K562 (cell line): ENCODE results near the gene PHF21A. TPM values are rescaled to one million over a fixed set of nuclear protein-coding genes. Genes with fewer than 3 reads are reported as not detected.

ENCODE experiments used
- ATF7 ChIP-seq: fragments of 450-650 bp; IDR thresholded peaks from 2 replicates; pipeline ENCODE4 v1.7.1; 2014; ENCODE audit warnings: mild to moderate bottlenecking, moderate library complexity
- BRCA1 ChIP-seq, 2 experiments: fragments of 450-650 bp in 1 of 2; sonication (generic) in 1 of 2; formaldehyde crosslinking in 1 of 2; IDR thresholded peaks; 2 replicates each; pipeline versions ENCODE4 v1.5.0 to v1.6.1; 2017 to 2020; ENCODE audit warnings: mild to moderate bottlenecking in 1 of 2, missing genetic modification reagents in 1 of 2
- EGR1 ChIP-seq: fragments of 450-650 bp; conservative IDR thresholded peaks from 2 replicates; pipeline ENCODE4 v1.6.1; 2017; ENCODE audit warnings: mild to moderate bottlenecking
- ETV5 ChIP-seq: sonication (generic); formaldehyde crosslinking; IDR thresholded peaks from 2 replicates; pipeline ENCODE4 v1.4.0; 2020; ENCODE audit warnings: low read depth, mild to moderate bottlenecking, missing genetic modification reagents
- L3MBTL2 ChIP-seq: fragments of 450-650 bp; IDR thresholded peaks from 2 replicates; pipeline ENCODE4 v1.6.1; 2016; ENCODE audit warnings: mild to moderate bottlenecking, moderate library complexity
- MAFG ChIP-seq: fragments of 450-650 bp; conservative IDR thresholded peaks from 2 replicates; pipeline ENCODE4 v1.6.1; 2016; ENCODE audit warnings: missing genetic modification characterization, missing compliant biosample characterization
- PHF8 ChIP-seq: fragments of 200-600 bp; sonication (generic); IDR thresholded peaks from 2 replicates; pipeline ENCODE4 v1.6.1; 2012; ENCODE audit warnings: mixed run types, mild to moderate bottlenecking, inconsistent platforms, low read length, moderate library complexity, borderline replicate concordance
- RBM15 ChIP-seq: fragments of 200-400 bp; formaldehyde crosslinking; IDR thresholded peaks from 2 replicates; pipeline ENCODE4 v1.6.1; 2018; ENCODE audit warnings: mild to moderate bottlenecking, low read length, moderate library complexity; ENCODE audit not compliant: insufficient read depth
- SAFB ChIP-seq: fragments of 200-400 bp; formaldehyde crosslinking; IDR thresholded peaks from 2 replicates; pipeline ENCODE4 v1.6.1; 2017; ENCODE audit warnings: low read depth, low read length, borderline replicate concordance
- TCF7 ChIP-seq: sonication (generic); IDR thresholded peaks from 2 replicates; pipeline ENCODE4 v1.6.1; 2016; ENCODE audit warnings: antibody characterized with exemption, borderline replicate concordance
- TEAD1 ChIP-seq, 2 experiments: fragments of 450-650 bp in 1 of 2; sonication (generic) in 1 of 2; formaldehyde crosslinking; IDR thresholded peaks; 2 replicates each; pipeline versions ENCODE4 v1.4.0 to v1.8.0; 2020 to 2022; ENCODE audit warnings: mild to moderate bottlenecking in 2 of 2, missing genetic modification reagents in 1 of 2
- TRIM28 ChIP-seq: fragments of 450-650 bp; IDR thresholded peaks from 2 replicates; pipeline ENCODE4 v1.6.1; 2017
- ZFP30 ChIP-seq: fragments of 250-450 bp; sonication (Bioruptor Pico); IDR thresholded peaks from 2 replicates; pipeline ENCODE4 v1.8.0; 2022; ENCODE audit warnings: moderate library complexity, mild to moderate bottlenecking, inconsistent platforms, borderline replicate concordance
- polyA plus RNA-seq, 8 experiments: library from polyadenylated mRNA; depleted of rRNA in 4 of 8; stranded (reverse) in 5 of 8; unstranded in 3 of 8; fragments of >200 nt; fragmentation: Nextera tagmentation in 2 of 8; fragmentation: Illumina TruSeq in 1 of 8; extraction: Ambion mirVana in 2 of 8; extraction: Trizol in 1 of 8; gene quantifications; 2 replicates each; pipeline versions ENCODE4 v1.2.1 to v1.2.3, GENCODE V29; 2011 to 2014; ENCODE audit warnings: inconsistent platforms in 1 of 8, missing spikeins in 1 of 8
- total RNA-seq, 7 experiments: library from RNA; depleted of rRNA in 6 of 7; stranded (reverse); fragments of >200 nt in 6 of 7; fragmentation: Illumina TruSeq in 2 of 7; extraction: Trizol in 2 of 7; gene quantifications; 2 replicates each; pipeline versions ENCODE4 v1.2.1 to v1.2.3, GENCODE V29; 2011 to 2021; ENCODE audit warnings: low replicate concordance in 1 of 7
- TF ChIP-seq, protein P1 (sequence below): fragments of 450-650 bp; IDR thresholded peaks from 2 replicates; pipeline ENCODE4 v1.6.1; 2016; ENCODE audit warnings: borderline replicate concordance
- TF ChIP-seq, protein P2 (sequence below), 3 experiments: fragments of 200-800 bp in 1 of 3; fragments of 250-450 bp in 1 of 3; fragments of 450-650 bp in 1 of 3; sonication (Bioruptor Pico) in 1 of 3; sonication (Bioruptor generic) in 1 of 3; formaldehyde crosslinking in 1 of 3; IDR thresholded peaks; 2 replicates each; pipeline versions ENCODE4 v1.6.1 to v1.8.0; 2016 to 2022; ENCODE audit warnings: mild to moderate bottlenecking in 2 of 3, missing genetic modification characterization in 2 of 3, missing compliant biosample characterization in 1 of 3, moderate library complexity in 1 of 3
- TF ChIP-seq, protein P3 (sequence below): sonication (generic); formaldehyde crosslinking; IDR thresholded peaks from 2 replicates; pipeline ENCODE4 v1.8.1; 2023; ENCODE audit warnings: mild to moderate bottlenecking, missing genetic modification reagents
- TF ChIP-seq, protein P4 (sequence below), 2 experiments: fragments of 450-650 bp; IDR thresholded peaks; 2 replicates each; pipeline ENCODE4 v1.6.1; 2016

PHF21A gene
- total and polyA plus RNA-seq, 9 of the 15 experiments (the other 6 are each of a cell fraction or from before 2014, with no cell fraction given): 1.5 to 32.4 (median 10.7) TPM

DNA sequence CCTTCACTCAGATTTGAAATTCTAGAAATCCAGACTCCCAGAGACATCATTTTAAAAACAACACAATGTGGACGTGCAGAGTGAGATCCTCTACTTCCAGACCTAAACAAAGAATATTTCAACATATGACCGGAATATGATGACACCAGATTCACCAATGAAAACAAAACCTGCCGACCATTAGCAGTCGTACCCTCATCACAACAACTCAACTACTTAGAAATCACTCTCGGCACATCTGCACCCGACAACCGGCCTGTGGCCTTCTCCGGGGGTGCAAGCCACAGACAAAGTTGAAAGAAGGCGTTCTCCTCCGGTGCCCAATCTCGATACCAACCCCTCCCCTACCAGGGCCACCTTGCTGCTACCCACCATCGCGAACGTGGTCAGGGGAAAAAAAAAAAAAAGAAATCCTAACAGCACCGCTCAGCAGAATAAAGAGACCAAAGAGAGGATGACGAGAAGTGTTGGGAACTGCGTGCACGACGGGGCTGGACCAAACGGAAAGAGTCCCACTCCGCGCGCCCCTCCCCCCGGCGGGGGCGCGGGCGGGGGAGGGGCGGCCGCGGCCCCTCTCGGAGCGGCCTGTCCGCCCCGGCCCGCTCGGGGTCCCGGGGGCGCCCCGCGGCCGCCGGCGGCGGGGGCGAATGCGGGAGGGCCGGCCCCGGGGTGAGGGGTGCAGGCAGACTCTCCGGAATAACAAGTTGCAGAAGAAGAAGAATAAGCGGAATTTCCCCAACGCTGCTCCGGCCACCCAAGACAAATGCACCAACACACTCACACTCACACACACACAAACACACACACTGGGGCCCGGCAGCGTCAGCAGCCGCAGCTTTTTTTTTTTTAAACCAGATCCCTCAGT is 1.7 kb downstream of the PHF21A start (continued):
- TF ChIP-seq ATF7: 0 out of 2 replicates have a peak, but pooled peaks have one; percentile 26
- TF ChIP-seq ETV5 (CRISPR knock-in tag): no peak
- no peak for TF ChIP-seq TEAD1 (CRISPR knock-in tag; IDR thresholded peaks at IDR 0.05)
- TF ChIP-seq L3MBTL2: no peak
- TF ChIP-seq SAFB: no peak
- TF ChIP-seq, protein P1, sequence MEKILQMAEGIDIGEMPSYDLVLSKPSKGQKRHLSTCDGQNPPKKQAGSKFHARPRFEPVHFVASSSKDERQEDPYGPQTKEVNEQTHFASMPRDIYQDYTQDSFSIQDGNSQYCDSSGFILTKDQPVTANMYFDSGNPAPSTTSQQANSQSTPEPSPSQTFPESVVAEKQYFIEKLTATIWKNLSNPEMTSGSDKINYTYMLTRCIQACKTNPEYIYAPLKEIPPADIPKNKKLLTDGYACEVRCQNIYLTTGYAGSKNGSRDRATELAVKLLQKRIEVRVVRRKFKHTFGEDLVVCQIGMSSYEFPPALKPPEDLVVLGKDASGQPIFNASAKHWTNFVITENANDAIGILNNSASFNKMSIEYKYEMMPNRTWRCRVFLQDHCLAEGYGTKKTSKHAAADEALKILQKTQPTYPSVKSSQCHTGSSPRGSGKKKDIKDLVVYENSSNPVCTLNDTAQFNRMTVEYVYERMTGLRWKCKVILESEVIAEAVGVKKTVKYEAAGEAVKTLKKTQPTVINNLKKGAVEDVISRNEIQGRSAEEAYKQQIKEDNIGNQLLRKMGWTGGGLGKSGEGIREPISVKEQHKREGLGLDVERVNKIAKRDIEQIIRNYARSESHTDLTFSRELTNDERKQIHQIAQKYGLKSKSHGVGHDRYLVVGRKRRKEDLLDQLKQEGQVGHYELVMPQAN: peak; percentile 49; the same call in 1 of the 2 replicates
- TF ChIP-seq, protein P2, sequence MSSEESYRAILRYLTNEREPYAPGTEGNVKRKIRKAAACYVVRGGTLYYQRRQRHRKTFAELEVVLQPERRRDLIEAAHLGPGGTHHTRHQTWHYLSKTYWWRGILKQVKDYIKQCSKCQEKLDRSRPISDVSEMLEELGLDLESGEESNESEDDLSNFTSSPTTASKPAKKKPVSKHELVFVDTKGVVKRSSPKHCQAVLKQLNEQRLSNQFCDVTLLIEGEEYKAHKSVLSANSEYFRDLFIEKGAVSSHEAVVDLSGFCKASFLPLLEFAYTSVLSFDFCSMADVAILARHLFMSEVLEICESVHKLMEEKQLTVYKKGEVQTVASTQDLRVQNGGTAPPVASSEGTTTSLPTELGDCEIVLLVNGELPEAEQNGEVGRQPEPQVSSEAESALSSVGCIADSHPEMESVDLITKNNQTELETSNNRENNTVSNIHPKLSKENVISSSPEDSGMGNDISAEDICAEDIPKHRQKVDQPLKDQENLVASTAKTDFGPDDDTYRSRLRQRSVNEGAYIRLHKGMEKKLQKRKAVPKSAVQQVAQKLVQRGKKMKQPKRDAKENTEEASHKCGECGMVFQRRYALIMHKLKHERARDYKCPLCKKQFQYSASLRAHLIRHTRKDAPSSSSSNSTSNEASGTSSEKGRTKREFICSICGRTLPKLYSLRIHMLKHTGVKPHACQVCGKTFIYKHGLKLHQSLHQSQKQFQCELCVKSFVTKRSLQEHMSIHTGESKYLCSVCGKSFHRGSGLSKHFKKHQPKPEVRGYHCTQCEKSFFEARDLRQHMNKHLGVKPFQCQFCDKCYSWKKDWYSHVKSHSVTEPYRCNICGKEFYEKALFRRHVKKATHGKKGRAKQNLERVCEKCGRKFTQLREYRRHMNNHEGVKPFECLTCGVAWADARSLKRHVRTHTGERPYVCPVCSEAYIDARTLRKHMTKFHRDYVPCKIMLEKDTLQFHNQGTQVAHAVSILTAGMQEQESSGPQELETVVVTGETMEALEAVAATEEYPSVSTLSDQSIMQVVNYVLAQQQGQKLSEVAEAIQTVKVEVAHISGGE (CRISPR knock-in tag; IDR thresholded peaks at IDR 0.05): no peak; a peak in 1 of 6 replicates
- peak; percentile 45; the same call in 1 of the 2 replicates for TF ChIP-seq PHF8
- TF ChIP-seq MAFG (tag): no peak
- TF ChIP-seq EGR1: peak; percentile 56; the same call in 1 of the 2 replicates
- TF ChIP-seq TCF7: no peak
- no peak for TF ChIP-seq BRCA1 (IDR thresholded peaks at IDR 0.05)
- TF ChIP-seq BRCA1 (CRISPR knock-in tag; IDR thresholded peaks at IDR 0.05): no peak
- no peak for TF ChIP-seq ZFP30 (CRISPR knock-in tag)
- TF ChIP-seq RBM15: no peak
- TF ChIP-seq, protein P3, sequence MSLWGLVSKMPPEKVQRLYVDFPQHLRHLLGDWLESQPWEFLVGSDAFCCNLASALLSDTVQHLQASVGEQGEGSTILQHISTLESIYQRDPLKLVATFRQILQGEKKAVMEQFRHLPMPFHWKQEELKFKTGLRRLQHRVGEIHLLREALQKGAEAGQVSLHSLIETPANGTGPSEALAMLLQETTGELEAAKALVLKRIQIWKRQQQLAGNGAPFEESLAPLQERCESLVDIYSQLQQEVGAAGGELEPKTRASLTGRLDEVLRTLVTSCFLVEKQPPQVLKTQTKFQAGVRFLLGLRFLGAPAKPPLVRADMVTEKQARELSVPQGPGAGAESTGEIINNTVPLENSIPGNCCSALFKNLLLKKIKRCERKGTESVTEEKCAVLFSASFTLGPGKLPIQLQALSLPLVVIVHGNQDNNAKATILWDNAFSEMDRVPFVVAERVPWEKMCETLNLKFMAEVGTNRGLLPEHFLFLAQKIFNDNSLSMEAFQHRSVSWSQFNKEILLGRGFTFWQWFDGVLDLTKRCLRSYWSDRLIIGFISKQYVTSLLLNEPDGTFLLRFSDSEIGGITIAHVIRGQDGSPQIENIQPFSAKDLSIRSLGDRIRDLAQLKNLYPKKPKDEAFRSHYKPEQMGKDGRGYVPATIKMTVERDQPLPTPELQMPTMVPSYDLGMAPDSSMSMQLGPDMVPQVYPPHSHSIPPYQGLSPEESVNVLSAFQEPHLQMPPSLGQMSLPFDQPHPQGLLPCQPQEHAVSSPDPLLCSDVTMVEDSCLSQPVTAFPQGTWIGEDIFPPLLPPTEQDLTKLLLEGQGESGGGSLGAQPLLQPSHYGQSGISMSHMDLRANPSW: no peak
- TF ChIP-seq, protein P4, sequence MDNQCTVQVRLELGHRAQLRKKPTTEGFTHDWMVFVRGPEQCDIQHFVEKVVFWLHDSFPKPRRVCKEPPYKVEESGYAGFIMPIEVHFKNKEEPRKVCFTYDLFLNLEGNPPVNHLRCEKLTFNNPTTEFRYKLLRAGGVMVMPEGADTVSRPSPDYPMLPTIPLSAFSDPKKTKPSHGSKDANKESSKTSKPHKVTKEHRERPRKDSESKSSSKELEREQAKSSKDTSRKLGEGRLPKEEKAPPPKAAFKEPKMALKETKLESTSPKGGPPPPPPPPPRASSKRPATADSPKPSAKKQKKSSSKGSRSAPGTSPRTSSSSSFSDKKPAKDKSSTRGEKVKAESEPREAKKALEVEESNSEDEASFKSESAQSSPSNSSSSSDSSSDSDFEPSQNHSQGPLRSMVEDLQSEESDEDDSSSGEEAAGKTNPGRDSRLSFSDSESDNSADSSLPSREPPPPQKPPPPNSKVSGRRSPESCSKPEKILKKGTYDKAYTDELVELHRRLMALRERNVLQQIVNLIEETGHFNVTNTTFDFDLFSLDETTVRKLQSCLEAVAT (IDR thresholded peaks at IDR 0.05): peak; percentile 59 to 60
- no peak for TF ChIP-seq TRIM28
